HEK293 (cell line): ENCODE results near the gene SPOCK3.

Experiments
- ZNF24 ChIP-seq: fragments of 450-650 bp; formaldehyde crosslinking; IDR thresholded peaks from 2 replicates; pipeline ENCODE4 v1.5.1; 2016; ENCODE audit warnings: missing biosample characterization, missing genetic modification characterization
- TF ChIP-seq, protein P1 (sequence below): fragments of 450-650 bp; formaldehyde crosslinking; IDR thresholded peaks from 2 replicates; pipeline ENCODE4 v1.5.1; 2016; ENCODE audit warnings: missing biosample characterization, missing genetic modification characterization

DNA sequence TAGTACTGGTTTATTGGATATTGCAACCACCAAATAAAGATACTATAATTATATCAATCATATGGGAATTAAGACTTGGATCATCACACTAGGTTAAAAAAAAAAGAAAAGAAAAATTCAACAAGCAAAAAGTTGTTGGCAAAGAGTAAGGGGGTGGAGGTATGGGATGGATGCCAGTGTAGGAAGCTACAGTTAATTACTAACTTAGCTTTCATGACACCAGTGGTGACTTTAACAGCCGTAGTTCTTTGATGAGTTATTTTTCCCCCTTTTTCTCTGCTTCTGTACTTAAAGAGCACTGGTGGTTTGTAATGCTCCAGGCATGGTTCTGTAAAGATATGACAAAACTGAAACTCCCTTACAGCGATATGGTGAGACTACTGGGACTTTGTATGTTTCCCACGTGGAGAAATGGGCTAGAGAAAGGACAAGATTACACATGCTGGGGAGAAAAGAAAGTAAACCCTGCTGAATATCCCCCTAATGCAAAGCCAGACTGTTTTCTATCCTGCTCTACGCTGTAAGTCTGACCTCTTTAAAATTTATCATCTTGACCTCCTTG lies 210.8 kb downstream of the SPOCK3 start:
- TF ChIP-seq, protein P1, sequence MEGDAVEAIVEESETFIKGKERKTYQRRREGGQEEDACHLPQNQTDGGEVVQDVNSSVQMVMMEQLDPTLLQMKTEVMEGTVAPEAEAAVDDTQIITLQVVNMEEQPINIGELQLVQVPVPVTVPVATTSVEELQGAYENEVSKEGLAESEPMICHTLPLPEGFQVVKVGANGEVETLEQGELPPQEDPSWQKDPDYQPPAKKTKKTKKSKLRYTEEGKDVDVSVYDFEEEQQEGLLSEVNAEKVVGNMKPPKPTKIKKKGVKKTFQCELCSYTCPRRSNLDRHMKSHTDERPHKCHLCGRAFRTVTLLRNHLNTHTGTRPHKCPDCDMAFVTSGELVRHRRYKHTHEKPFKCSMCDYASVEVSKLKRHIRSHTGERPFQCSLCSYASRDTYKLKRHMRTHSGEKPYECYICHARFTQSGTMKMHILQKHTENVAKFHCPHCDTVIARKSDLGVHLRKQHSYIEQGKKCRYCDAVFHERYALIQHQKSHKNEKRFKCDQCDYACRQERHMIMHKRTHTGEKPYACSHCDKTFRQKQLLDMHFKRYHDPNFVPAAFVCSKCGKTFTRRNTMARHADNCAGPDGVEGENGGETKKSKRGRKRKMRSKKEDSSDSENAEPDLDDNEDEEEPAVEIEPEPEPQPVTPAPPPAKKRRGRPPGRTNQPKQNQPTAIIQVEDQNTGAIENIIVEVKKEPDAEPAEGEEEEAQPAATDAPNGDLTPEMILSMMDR, result no peak
- no peak for TF ChIP-seq ZNF24 (tag by site-specific recombination)
